ENCODE data around the gene MSANTD2. TPM values are rescaled to one million over a fixed set of nuclear protein-coding genes. Genes with fewer than 3 reads are reported as not detected.
A peak's percentile ranks its signal among the peaks of the same experiment; 100 is the strongest.

Gene MSANTD2
- total and polyA plus RNA-seq, 9 of the 15 experiments (the other 6 are each of a cell fraction or from before 2014, with no cell fraction given) = 1.3 to 9.9 (median 5.3) TPM

GRCh38 chr11:124837491-124837856 is 37.3 kb upstream of the MSANTD2 start (continued):
- TF ChIP-seq STAT6 (CRISPR knock-in tag; IDR thresholded peaks at IDR 0.05) (no peak), RBM15 (IDR thresholded peaks at IDR 0.05; ENCODE audit: insufficient read depth, low read length) (no peak), DPF2 (IDR thresholded peaks at IDR 0.05) (0 out of 2 replicates have a peak, but pooled peaks have one; percentile 11), MAFG (tag; conservative IDR thresholded peaks at IDR 0.05) (0 out of 2 replicates have a peak, but pooled peaks have one; percentile 4), MYC (IDR thresholded peaks at IDR 0.05; ENCODE audit: low read depth, low read length) (no peak), MYC (CRISPR knock-in tag; IDR thresholded peaks at IDR 0.05; ENCODE audit: borderline replicate concordance, low read depth) (no peak), DEAF1 (CRISPR knock-in tag; IDR thresholded peaks at IDR 0.05) (peak; percentile 47; the same call in 1 of the 2 replicates), REST (IDR thresholded peaks at IDR 0.05; ENCODE audit: borderline replicate concordance) (0 out of 2 replicates have a peak, but pooled peaks have one; percentile 17), REST (CRISPR knock-in tag; IDR thresholded peaks at IDR 0.05; ENCODE audit: low read depth) (no peak), SMC3 (conservative IDR thresholded peaks at IDR 0.05; ENCODE audit: insufficient read depth, low read depth, low read length) (0 out of 2 replicates have a peak, but pooled peaks have one; percentile 20), MCM3 (IDR thresholded peaks at IDR 0.05) (0 out of 2 replicates have a peak, but pooled peaks have one; percentile 80)
